RWPE1 (cell line): ENCODE measurements around the gene CD6.

Experiments used
- CTCF ChIA-PET: fragments of 350-600 bp; sonication (Branson Sonifier 250); formaldehyde crosslinking; extraction: SDS; loops from one replicate; lab custom pipeline; 2021; lab: Yijun Ruan, JAX
- POLR2A ChIA-PET: fragments of 400-600 bp; formaldehyde crosslinking; extraction: SDS; loops from one replicate; lab custom pipeline; 2020; ENCODE audit warnings: antibody characterized with exemption; ENCODE audit not compliant: low non-redundant PET; lab: Yijun Ruan, JAX
- DNase-seq: peaks from one replicate; pipeline ENCODE4 v3.0.0; 2012; ENCODE audit warnings: low spot score
- H3K27ac ChIP-seq: fragments of 450-650 bp; 2 replicates; pipeline ENCODE4 v1.5.1; 2017
- CTCF ChIP-seq: fragments of 450-650 bp; conservative IDR thresholded peaks from 2 replicates; pipeline ENCODE4 v1.5.1; 2017; ENCODE audit warnings: low read depth, mild to moderate bottlenecking

The CD6 gene

GRCh38 chr11:60959431-60959830, 12.0 kb upstream of the CD6 start:
- POLR2A ChIA-PET: no interaction called here
- TF ChIP-seq CTCF: no peak
- CTCF ChIA-PET: no interaction called here
- DNase-seq: no peak
- no peak overlapping the region for H3K27ac ChIP-seq

GRCh38 chr11:60960405-60960804, 11.1 kb upstream of the CD6 start:
- DNase-seq: no peak
- ChIA-PET CTCF (no interaction called here), POLR2A (no interaction called here)
- no peak overlapping the region for H3K27ac ChIP-seq
- TF ChIP-seq CTCF: no peak

GRCh38 chr11:60964801-60965200, 6.7 kb upstream of the CD6 start:
- TF ChIP-seq CTCF: no peak
- DNase-seq: no peak
- ChIA-PET POLR2A (no interaction called here), CTCF (no interaction called here)
- no peak overlapping the region for H3K27ac ChIP-seq

- DNase-seq: no peak
- H3K27ac ChIP-seq: no peak overlapping the region
- ChIA-PET CTCF (no interaction called here), POLR2A (no interaction called here)
- TF ChIP-seq CTCF: no peak
Measured at GRCh38 chr11:60966890-60967289, 4.6 kb upstream of the CD6 start.

- CTCF ChIA-PET: no interaction called here
Measured at GRCh38 chr11:60968223-60968622, 3.3 kb upstream of the CD6 start.

GRCh38 chr11:60970369-60970774, 1.1 kb upstream of the CD6 start:
- TF ChIP-seq CTCF: peak; percentile 69
- POLR2A ChIA-PET: no interaction called here
- CTCF ChIA-PET: interaction anchor here (0.5 to 1.2 kb wide), 3 partner anchors 15 to 169 kb away, joined by 4 read pairs; no protein-coding TSS in a partner anchor

More at GRCh38 chr11:60968223-60968622, 3.3 kb upstream of the CD6 start:
- POLR2A ChIA-PET: no interaction called here
- DNase-seq: no peak
- H3K27ac ChIP-seq: no peak overlapping the region
- TF ChIP-seq CTCF: no peak

GRCh38 chr11:60970890-60971289, 590 bp upstream of the CD6 start:
- ChIA-PET CTCF (interaction anchor here (0.5 to 0.6 kb wide), 3 partner anchors 23 to 169 kb away, joined by 3 to 5 read pairs (median 4); no protein-coding TSS in a partner anchor), POLR2A (no interaction called here)
- no peak overlapping the region for H3K27ac ChIP-seq
- TF ChIP-seq CTCF: no peak
- DNase-seq: no peak

More at GRCh38 chr11:60970369-60970774, 1.1 kb upstream of the CD6 start:
- DNase-seq: peak; percentile 49
- no peak overlapping the region for H3K27ac ChIP-seq
